H9 (cell line): ENCODE measurements around the gene PLB1. TPM values are rescaled to one million over a fixed set of nuclear protein-coding genes. Genes with fewer than 3 reads are reported as not detected.

Experiments
- DNase-seq: peaks from one replicate; pipeline ENCODE4 v3.0.0-alpha.2; 2017
- H2AFZ ChIP-seq: one replicate; pipeline ENCODE4 v1.6.1; 2013; ENCODE audit warnings: mild to moderate bottlenecking, low read length, control low read depth, moderate library complexity
- H2AK5ac ChIP-seq: 2 replicates; pipeline ENCODE4 v1.6.1; 2013; ENCODE audit warnings: low read length, control low read depth, mixed read lengths; ENCODE audit not compliant: insufficient read length
- H2BK120ac ChIP-seq: one replicate; pipeline ENCODE4 v1.6.1; 2013; ENCODE audit warnings: low read depth, mild to moderate bottlenecking, low read length, control low read depth, inconsistent platforms; ENCODE audit not compliant: poor library complexity, severe bottlenecking
- H2BK12ac ChIP-seq: 2 replicates; pipeline ENCODE4 v1.6.1; 2013; ENCODE audit warnings: low read length, control low read depth, mixed read lengths, low read depth; ENCODE audit not compliant: insufficient read length
- H2BK15ac ChIP-seq: 2 replicates; pipeline ENCODE4 v1.6.1; 2013; ENCODE audit warnings: low read depth, low read length, control low read depth
- H2BK20ac ChIP-seq: one replicate; pipeline ENCODE4 v1.6.1; 2013; ENCODE audit warnings: low read depth, mild to moderate bottlenecking, low read length, control low read depth, inconsistent platforms; ENCODE audit not compliant: poor library complexity, severe bottlenecking
- H2BK5ac ChIP-seq: 2 replicates; pipeline ENCODE4 v1.6.1; 2013; ENCODE audit warnings: low read length, control low read depth, mixed read lengths; ENCODE audit not compliant: insufficient read length
- H3K14ac ChIP-seq: 2 replicates; pipeline ENCODE4 v1.6.1; 2013; ENCODE audit warnings: low read length, control low read depth; ENCODE audit not compliant: insufficient read depth
- H3K18ac ChIP-seq: 2 replicates; pipeline ENCODE4 v1.6.1; 2013; ENCODE audit warnings: low read depth, mild to moderate bottlenecking, mixed read lengths, low read length, control low read depth; ENCODE audit not compliant: insufficient read length
- H3K23ac ChIP-seq: 2 replicates; pipeline ENCODE4 v1.6.1; 2013; ENCODE audit warnings: low read length, control low read depth, mixed read lengths, low read depth; ENCODE audit not compliant: insufficient read length
- H3K23me2 ChIP-seq: 2 replicates; pipeline ENCODE4 v1.6.1; 2013; ENCODE audit warnings: low read depth, mild to moderate bottlenecking, mixed read lengths, low read length, control low read depth; ENCODE audit not compliant: insufficient read length, poor library complexity, severe bottlenecking
- H3K27ac ChIP-seq: 2 replicates; pipeline ENCODE4 v1.5.1; 2013; ENCODE audit warnings: low read length, control low read depth, mixed read lengths, low read depth; ENCODE audit not compliant: insufficient read length
- H3K27me3 ChIP-seq: 2 replicates; pipeline ENCODE4 v1.6.1; 2013; ENCODE audit warnings: low read length, control low read depth, inconsistent platforms; ENCODE audit not compliant: insufficient read depth
- H3K4ac ChIP-seq: 2 replicates; pipeline ENCODE4 v1.6.1; 2013; ENCODE audit warnings: low read depth, mild to moderate bottlenecking, control low read depth, inconsistent platforms, low read length, moderate library complexity
- H3K4me1 ChIP-seq: 2 replicates; pipeline ENCODE4 v1.6.1; 2013; ENCODE audit warnings: low read length, control low read depth, inconsistent platforms; ENCODE audit not compliant: insufficient read depth
- H3K4me2 ChIP-seq: 2 replicates; pipeline ENCODE4 v1.6.1; 2013; ENCODE audit warnings: low read length, control low read depth, mixed read lengths; ENCODE audit not compliant: insufficient read length, insufficient read depth
- H3K56ac ChIP-seq: 2 replicates; pipeline ENCODE4 v1.6.1; 2013; ENCODE audit warnings: low read depth, mild to moderate bottlenecking, mixed read lengths, low read length, control low read depth; ENCODE audit not compliant: insufficient read length
- H3K79me1 ChIP-seq: 2 replicates; pipeline ENCODE4 v1.6.1; 2013; ENCODE audit warnings: low read depth, mild to moderate bottlenecking, moderate library complexity, low read length, control low read depth, inconsistent platforms; ENCODE audit not compliant: insufficient read depth, poor library complexity, severe bottlenecking
- H3K79me2 ChIP-seq: 2 replicates; pipeline ENCODE4 v1.6.1; 2013; ENCODE audit warnings: low read length, control low read depth, inconsistent platforms; ENCODE audit not compliant: insufficient read depth
- H3K9ac ChIP-seq: 2 replicates; pipeline ENCODE4 v1.6.1; 2013; ENCODE audit warnings: low read length, control low read depth, mixed read lengths; ENCODE audit not compliant: insufficient read length; ENCODE audit errors: extremely low read depth
- H3K9me3 ChIP-seq: one replicate; pipeline ENCODE4 v1.6.1; 2013; ENCODE audit warnings: low read depth, low read length, inconsistent platforms; ENCODE audit not compliant: control insufficient read depth
- H3T11ph ChIP-seq: one replicate; pipeline ENCODE4 v1.6.1; 2013; ENCODE audit warnings: mild to moderate bottlenecking, low read length, control low read depth, inconsistent platforms
- H4K20me1 ChIP-seq: one replicate; pipeline ENCODE4 v1.6.1; 2013; ENCODE audit not compliant: control insufficient read depth, insufficient read length, insufficient read depth
- H4K5ac ChIP-seq: 2 replicates; pipeline ENCODE4 v1.6.1; 2013; ENCODE audit warnings: low read depth, mild to moderate bottlenecking, mixed read lengths, low read length, control low read depth; ENCODE audit not compliant: insufficient read length
- H4K8ac ChIP-seq: replicated peaks from 2 replicates; pipeline ENCODE4 v1.6.1; 2013; ENCODE audit warnings: low read length, control low read depth, mixed read lengths, low read depth; ENCODE audit not compliant: insufficient read length
- H4K91ac ChIP-seq: 2 replicates; pipeline ENCODE4 v1.6.1; 2013; ENCODE audit warnings: low read depth, mild to moderate bottlenecking, moderate library complexity, mixed read lengths, low read length, control low read depth; ENCODE audit not compliant: insufficient read length
- H3K27ac Mint-ChIP-seq, 3 experiments: 2 replicates in 2 of 3; 3 replicates in 1 of 3; pipeline ENCODE4 v1.8.0; 2020 to 2021; ENCODE audit warnings: mixed read lengths in 3 of 3, mild to moderate bottlenecking in 1 of 3, moderate library complexity in 1 of 3
- H3K27me3 Mint-ChIP-seq: 2 replicates; pipeline ENCODE4 v1.8.0; 2021; ENCODE audit warnings: low read depth, mild to moderate bottlenecking, moderate library complexity, mixed read lengths
- H3K36me3 Mint-ChIP-seq, 3 experiments: 2 replicates in 2 of 3; 3 replicates in 1 of 3; pipeline ENCODE4 v1.8.0; 2020 to 2021; ENCODE audit warnings: low read depth in 3 of 3, mixed read lengths in 3 of 3; ENCODE audit not compliant: insufficient read depth in 1 of 3
- H3K4me1 Mint-ChIP-seq, 2 experiments: 2 replicates each; pipeline ENCODE4 v1.8.0; 2020; ENCODE audit warnings: mixed read lengths in 2 of 2
- H3K4me3 Mint-ChIP-seq, 2 experiments: 2 replicates in 1 of 2; 3 replicates in 1 of 2; pipeline ENCODE4 v1.8.0; 2020 to 2021; ENCODE audit warnings: mild to moderate bottlenecking in 2 of 2, mixed read lengths in 2 of 2, moderate library complexity in 1 of 2
- H3K9me3 Mint-ChIP-seq, 2 experiments: 2 replicates in 1 of 2; 3 replicates in 1 of 2; pipeline ENCODE4 v1.8.0; 2020; ENCODE audit warnings: mild to moderate bottlenecking in 2 of 2, mixed read lengths in 2 of 2, moderate library complexity in 1 of 2
- WGBS: extraction: QIAGEN DNeasy Blood & Tissue Kit; methylation state at CpG from one replicate; pipeline ENCODE4 v1.1.7; 2013; ENCODE audit warnings: missing lambda C conversion rate, low lambda C conversion rate, mixed read lengths; ENCODE audit not compliant: insufficient read length; ENCODE audit errors: extremely low coverage; 5-methylcytosine and 5-hydroxymethylcytosine counted together
- total RNA-seq: library from RNA; stranded (reverse); gene quantifications from 2 replicates; pipeline ENCODE4 v1.2.1, GENCODE V29; 2021
- TF ChIP-seq, protein P1 (sequence below): fragments of 200-600 bp; sonication (generic); conservative IDR thresholded peaks from 3 replicates; pipeline ENCODE4 v1.8.0; 2021; ENCODE audit warnings: antibody characterized with exemption, mild to moderate bottlenecking

PLB1 gene
- total RNA-seq, 1 experiment from 2014 or later = not detected

- no peak overlapping the region for H2BK120ac ChIP-seq
- no peaks in the 10 kb centered on the region for H4K20me1 ChIP-seq
- H3K27me3 Mint-ChIP-seq = no peaks in the 10 kb centered on the region
- H3K27ac Mint-ChIP-seq = no peak overlapping the region
- H2AFZ ChIP-seq = no peak overlapping the region
- H3K9ac ChIP-seq = no peak overlapping the region
- H3K4me2 ChIP-seq = no peak overlapping the region
- no peak overlapping the region for H3T11ph ChIP-seq
- DNase-seq = no peak
- H2BK20ac ChIP-seq = no peak overlapping the region
- no peak overlapping the region for H3K23ac ChIP-seq
- 0 out of 2 replicates have a peak, but pooled peaks cover under 1% of the 10 kb centered on the region for H3K4me1 ChIP-seq
- H3K56ac ChIP-seq = no peak overlapping the region
- no peak overlapping the region for H3K4ac ChIP-seq
- no peak overlapping the region for H2AK5ac ChIP-seq
- WGBS = no CpG with 5 or more reads among the region's 2 CpGs
- no peaks in the 10 kb centered on the region for H3K79me1 ChIP-seq
- no peaks in the 10 kb centered on the region for H3K23me2 ChIP-seq
- H3K4me1 Mint-ChIP-seq = peaks cover 0 to 3% of the 10 kb centered on the region in 2 experiments; a peak in 2 of 4 replicates
- no peak overlapping the region for H3K14ac ChIP-seq
- H2BK5ac ChIP-seq = no peak overlapping the region
- TF ChIP-seq, protein P1, sequence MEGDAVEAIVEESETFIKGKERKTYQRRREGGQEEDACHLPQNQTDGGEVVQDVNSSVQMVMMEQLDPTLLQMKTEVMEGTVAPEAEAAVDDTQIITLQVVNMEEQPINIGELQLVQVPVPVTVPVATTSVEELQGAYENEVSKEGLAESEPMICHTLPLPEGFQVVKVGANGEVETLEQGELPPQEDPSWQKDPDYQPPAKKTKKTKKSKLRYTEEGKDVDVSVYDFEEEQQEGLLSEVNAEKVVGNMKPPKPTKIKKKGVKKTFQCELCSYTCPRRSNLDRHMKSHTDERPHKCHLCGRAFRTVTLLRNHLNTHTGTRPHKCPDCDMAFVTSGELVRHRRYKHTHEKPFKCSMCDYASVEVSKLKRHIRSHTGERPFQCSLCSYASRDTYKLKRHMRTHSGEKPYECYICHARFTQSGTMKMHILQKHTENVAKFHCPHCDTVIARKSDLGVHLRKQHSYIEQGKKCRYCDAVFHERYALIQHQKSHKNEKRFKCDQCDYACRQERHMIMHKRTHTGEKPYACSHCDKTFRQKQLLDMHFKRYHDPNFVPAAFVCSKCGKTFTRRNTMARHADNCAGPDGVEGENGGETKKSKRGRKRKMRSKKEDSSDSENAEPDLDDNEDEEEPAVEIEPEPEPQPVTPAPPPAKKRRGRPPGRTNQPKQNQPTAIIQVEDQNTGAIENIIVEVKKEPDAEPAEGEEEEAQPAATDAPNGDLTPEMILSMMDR = no peak
- no peak overlapping the region for H3K18ac ChIP-seq
- no peak overlapping the region for H4K8ac ChIP-seq
- no peaks in the 10 kb centered on the region for H3K36me3 Mint-ChIP-seq
- H4K5ac ChIP-seq = no peak overlapping the region
- no peaks in the 10 kb centered on the region for H3K9me3 Mint-ChIP-seq
- H3K27me3 ChIP-seq = no peaks in the 10 kb centered on the region
- no peak overlapping the region for H2BK12ac ChIP-seq
- no peak overlapping the region for H4K91ac ChIP-seq
- H3K9me3 ChIP-seq = no peaks in the 10 kb centered on the region
- H3K4me3 Mint-ChIP-seq = no peak overlapping the region
- no peaks in the 10 kb centered on the region for H3K79me2 ChIP-seq
- no peak overlapping the region for H3K27ac ChIP-seq
- no peak overlapping the region for H2BK15ac ChIP-seq
Observed at GRCh38 chr2:28578774-28579173, 82.9 kb downstream of the PLB1 start.
